Heart left ventricle (tissue), 13 donors: Measurements from ENCODE around the gene RPL13.

Experiments used
- CTCF ChIP-seq, 12 donors: fragments of 200-600 bp; sonication (generic) in 4 of 12; IDR thresholded peaks; one replicate each; pipeline versions ENCODE4 v1.5.0 to v1.8.0; 2018 to 2022; ENCODE audit warnings: antibody characterized with exemption in 12 of 12, mild to moderate bottlenecking in 5 of 12
- POLR2A ChIP-seq, 2 donors: fragments of 450-650 bp; IDR thresholded peaks; one replicate each; pipeline ENCODE4 v1.6.1; 2017; ENCODE audit warnings: antibody characterized with exemption in 2 of 2, mild to moderate bottlenecking in 2 of 2, moderate library complexity in 2 of 2
- donor health status: ischemic (EF 13 %, LVEDD 7.1; RV severe dilation, severe dysfunction).
- donor health status: DM: no; HTN: yes; CAD: no.
- donor health status: DM: no; HTN: no; CAD: no.
- donor health status: ischemic (EF 25% LVEDD 6.9; RV normal size, moderate dysfunction).
- donor health status: ischemic (EF 25% LVEDD 5.7; RV mildly dilated, moderate dysfunction).
- donor health status: ischemic (EF 35%, LVEDD 5.7; RV mildly dilated, moderate dysfunction).
- donor health status: nonischemic (EF 11% LVEDD 7.7; RV severe dilation, severe dysfunction).
- donor health status: DM: yes; HTN: yes; CAD: no.
- donor health status: PGD.
- donor health status: ischemic (EF 29% LVEDD 5.4; RV normal size, mild dysfunction).
- donor health status: nonischemic (EF 23%, LVEDD 6.1; RV moderate dilation, normal function).

- TF ChIP-seq CTCF (IDR thresholded peaks at IDR 0.05) (no peak), POLR2A (IDR thresholded peaks at IDR 0.05) (no peak)
These were observed 28.9 kb downstream of the RPL13 start for GRCh38 chr16:89589241-89589926.
